NCI-H146 treated with DMSO at 0.1 percent for 48 hours (cell line): Measurements from ENCODE around the gene INSM1.
"Not testable (repeated sequence)": the region's sequence is repeated elsewhere in the genome, so short reads cannot be mapped to it uniquely, and the experiment has no call there.

Source experiments
- DNase-seq: peaks from one replicate; lab custom pipeline; 2025; ENCODE audit not compliant: unreplicated experiment; lab: John Stamatoyannopoulos, UW

Gene INSM1

GRCh38 chr20:20367575-20368417, at the start of gene INSM1:
Gene INSM1 (plus strand): TSS chr20:20368104. CDS start chr20:20368268, 164 bp downstream.
- peak; percentile 99 for DNase-seq

GRCh38 chr20:20318365-20319161, 49.3 kb upstream of the INSM1 start:
- DNase-seq, result no peak

- DNase-seq, result no peak
Observed at GRCh38 chr20:20321134-20321533, 46.8 kb upstream of the INSM1 start.

GRCh38 chr20:20321917-20322316, 46.0 kb upstream of the INSM1 start:
- no peak for DNase-seq

GRCh38 chr20:20322912-20323311, 45.0 kb upstream of the INSM1 start:
- no peak for DNase-seq

- no peak for DNase-seq
Observed at GRCh38 chr20:20327746-20328145, 40.2 kb upstream of the INSM1 start.

- no peak for DNase-seq
Observed at GRCh38 chr20:20329564-20329963, 38.3 kb upstream of the INSM1 start.

GRCh38 chr20:20331156-20331555, 36.7 kb upstream of the INSM1 start:
- no peak for DNase-seq

GRCh38 chr20:20331817-20332216, 36.1 kb upstream of the INSM1 start:
- no peak for DNase-seq

- no peak for DNase-seq
Observed at GRCh38 chr20:20333866-20334265, 34.0 kb upstream of the INSM1 start.

- DNase-seq, result no peak
Observed at GRCh38 chr20:20334489-20334888, 33.4 kb upstream of the INSM1 start.

- DNase-seq, result no peak
Observed at GRCh38 chr20:20338133-20338730, 29.7 kb upstream of the INSM1 start.

GRCh38 chr20:20340443-20340842, 27.5 kb upstream of the INSM1 start:
- DNase-seq, result no peak

GRCh38 chr20:20341371-20341770, 26.5 kb upstream of the INSM1 start:
- DNase-seq, result no peak

GRCh38 chr20:20342066-20342465, 25.8 kb upstream of the INSM1 start:
- no peak for DNase-seq

- no peak for DNase-seq
Observed at GRCh38 chr20:20343932-20344331, 24.0 kb upstream of the INSM1 start.

GRCh38 chr20:20344476-20344875, 23.4 kb upstream of the INSM1 start:
- DNase-seq, result no peak

GRCh38 chr20:20353576-20353975, 14.3 kb upstream of the INSM1 start:
- no peak for DNase-seq

- not testable (repeated sequence) for DNase-seq
Observed at GRCh38 chr20:20355503-20355902, 12.4 kb upstream of the INSM1 start.

- peak; percentile 55 for DNase-seq
Observed at GRCh38 chr20:20358801-20359200, 9.1 kb upstream of the INSM1 start.

GRCh38 chr20:20359628-20360027, 8.3 kb upstream of the INSM1 start:
- no peak for DNase-seq

GRCh38 chr20:20360464-20360863, 7.4 kb upstream of the INSM1 start:
- DNase-seq, result peak; percentile 82
